PC-9 (cell line): ENCODE data around the gene NDUFS6. TPM values are rescaled to one million over a fixed set of nuclear protein-coding genes. Genes with fewer than 3 reads are reported as not detected.

Source experiments
- BruUV-seq: library from RNA; stranded (reverse); fragments of 400-500 nt; replicated peaks from 2 replicates; lab custom pipeline; 2021; lab: Mats Ljungman, UMichigan
- CTCF ChIA-PET: fragments of 300-600 bp; sonication (Branson Sonifier 250); formaldehyde crosslinking; loops from one replicate; lab custom pipeline; 2022; ENCODE audit warnings: antibody characterized with exemption; lab: Charles Lee
- POLR2A ChIA-PET: fragments of 300-600 bp; sonication (Branson Sonifier 250); formaldehyde crosslinking; loops from one replicate; lab custom pipeline; 2022; ENCODE audit warnings: antibody characterized with exemption; ENCODE audit not compliant: unreplicated experiment; lab: Charles Lee
- DNase-seq, 2 experiments: peaks; one replicate each; pipeline versions ENCODE4 v3.0.0 to v3.0.0-alpha.2; 2015 to 2022; ENCODE audit warnings: mixed read lengths in 1 of 2
- H2AFZ ChIP-seq: fragments of 200-600 bp; sonication (generic); 2 replicates; pipeline ENCODE4 v1.8.1; 2017; ENCODE audit warnings: antibody characterized with exemption
- H3F3A ChIP-seq: fragments of 200-600 bp; sonication (generic); 2 replicates; pipeline ENCODE4 v1.8.1; 2017; ENCODE audit warnings: antibody characterized with exemption, mild to moderate bottlenecking, low read depth; ENCODE audit not compliant: insufficient read depth
- H3K27ac ChIP-seq: fragments of 200-600 bp; sonication (generic); 2 replicates; pipeline ENCODE4 v1.6.1; 2016; ENCODE audit warnings: mixed run types
- H3K27me3 ChIP-seq: fragments of 200-600 bp; sonication (generic); 2 replicates; pipeline ENCODE4 v1.6.1; 2016; ENCODE audit warnings: low read depth, mixed run types; ENCODE audit not compliant: insufficient read depth
- H3K36me3 ChIP-seq: fragments of 200-600 bp; sonication (generic); 2 replicates; pipeline ENCODE4 v1.6.1; 2016; ENCODE audit warnings: low read depth, mixed run types
- H3K4me1 ChIP-seq: fragments of 200-600 bp; sonication (generic); replicated peaks from 2 replicates; pipeline ENCODE4 v1.6.1; 2016; ENCODE audit warnings: mixed run types; ENCODE audit not compliant: insufficient read depth
- H3K4me2 ChIP-seq: fragments of 200-600 bp; sonication (generic); 2 replicates; pipeline ENCODE4 v1.6.1; 2017; ENCODE audit warnings: mixed run types
- H3K4me3 ChIP-seq: fragments of 200-600 bp; sonication (generic); 2 replicates; pipeline ENCODE4 v1.6.1; 2016; ENCODE audit warnings: mixed run types
- H3K79me2 ChIP-seq: fragments of 200-600 bp; sonication (generic); 2 replicates; pipeline ENCODE4 v1.6.1; 2017; ENCODE audit warnings: low read depth, mixed run types
- H3K9me2 ChIP-seq: fragments of 200-600 bp; sonication (generic); 2 replicates; pipeline ENCODE4 v1.8.1; 2017; ENCODE audit warnings: mild to moderate bottlenecking; ENCODE audit not compliant: insufficient read depth
- H3K9me3 ChIP-seq: fragments of 200-600 bp; sonication (generic); 2 replicates; pipeline ENCODE4 v1.8.1; 2016; ENCODE audit warnings: low read depth; ENCODE audit not compliant: insufficient read depth
- H4K20me1 ChIP-seq: fragments of 200-600 bp; sonication (generic); 2 replicates; pipeline ENCODE4 v1.8.1; 2017; ENCODE audit not compliant: insufficient read depth
- CTCF ChIP-seq: fragments of 200-600 bp; sonication (generic); conservative IDR thresholded peaks from 2 replicates; pipeline ENCODE4 v1.6.1; 2017; ENCODE audit warnings: mixed run types, antibody characterized with exemption, mild to moderate bottlenecking, moderate library complexity
- EZH2 ChIP-seq: fragments of 200-600 bp; sonication (generic); IDR thresholded peaks from 2 replicates; pipeline ENCODE4 v1.8.0; 2017; ENCODE audit warnings: antibody characterized with exemption, low read depth
- intact Hi-C: fragments of 100-400 bp; cut with micrococcal nuclease; formaldehyde crosslinking; loops from one replicate; pipeline ENCODE4 v1.10.0; 2022; ENCODE audit not compliant: unreplicated experiment
- total RNA-seq: library from RNA; stranded (reverse); gene quantifications from 2 replicates; pipeline ENCODE4 v1.2.3, GENCODE V29; 2021

Gene NDUFS6
- total RNA-seq, 1 experiment from 2014 or later: 153 TPM

GRCh38 chr5:1756481-1756880 is 44.7 kb upstream of the NDUFS6 start:
- Histone ChIP-seq H3K9me2 (no peaks in the 10 kb centered on the region), H3K27me3 (peaks cover 95% of the 10 kb centered on the region), H3K4me2 (no peak overlapping the region), H3K36me3 (no peaks in the 10 kb centered on the region), H3K4me3 (no peak overlapping the region), H2AFZ (no peak overlapping the region), H4K20me1 (0 out of 2 replicates have a peak, but pooled peaks cover 3% of the 10 kb centered on the region), H3K4me1 (no peaks in the 10 kb centered on the region), H3K27ac (no peak overlapping the region), H3K79me2 (no peaks in the 10 kb centered on the region), H3K9me3 (no peaks in the 10 kb centered on the region), H3F3A (no peaks in the 10 kb centered on the region)
- no TSS peak for BruUV-seq
- intact Hi-C loops: no loop called here
- TF ChIP-seq CTCF: no peak
- no peak for TF ChIP-seq EZH2
- no peak for DNase-seq
- ChIA-PET POLR2A (no interaction called here), CTCF (no interaction called here)

- no peaks in the 10 kb centered on the region for H3K4me1 ChIP-seq
- no peak for DNase-seq
- H3K79me2 ChIP-seq: no peaks in the 10 kb centered on the region
- TF ChIP-seq CTCF (no peak), EZH2 (no peak)
- H2AFZ ChIP-seq: no peak overlapping the region
- H4K20me1 ChIP-seq: 0 out of 2 replicates have a peak, but pooled peaks cover 3% of the 10 kb centered on the region
- H3K4me3 ChIP-seq: no peak overlapping the region
- ChIA-PET POLR2A (no interaction called here), CTCF (no interaction called here)
- intact Hi-C loops: no loop called here
- no peaks in the 10 kb centered on the region for H3K9me2 ChIP-seq
- no peak overlapping the region for H3K27ac ChIP-seq
- H3K36me3 ChIP-seq: no peaks in the 10 kb centered on the region
- BruUV-seq: no TSS peak
- peaks cover 95% of the 10 kb centered on the region for H3K27me3 ChIP-seq
- H3K9me3 ChIP-seq: no peaks in the 10 kb centered on the region
- H3F3A ChIP-seq: no peaks in the 10 kb centered on the region
- no peak overlapping the region for H3K4me2 ChIP-seq
Measured at GRCh38 chr5:1757511-1757910, 43.7 kb upstream of the NDUFS6 start.

GRCh38 chr5:1758574-1758973 is 42.6 kb upstream of the NDUFS6 start:
- H3F3A ChIP-seq: no peaks in the 10 kb centered on the region
- no peak overlapping the region for H2AFZ ChIP-seq
- no peaks in the 10 kb centered on the region for H3K9me3 ChIP-seq
- H3K79me2 ChIP-seq: no peaks in the 10 kb centered on the region
- ChIA-PET POLR2A (no interaction called here), CTCF (no interaction called here)
- H3K27me3 ChIP-seq: peaks cover 95% of the 10 kb centered on the region
- no peak for DNase-seq
- TF ChIP-seq EZH2 (no peak), CTCF (no peak)
- H3K9me2 ChIP-seq: no peaks in the 10 kb centered on the region
- no peak overlapping the region for H3K4me2 ChIP-seq
- H4K20me1 ChIP-seq: 0 out of 2 replicates have a peak, but pooled peaks cover 3% of the 10 kb centered on the region
- no peaks in the 10 kb centered on the region for H3K4me1 ChIP-seq
- intact Hi-C loops: no loop called here
- no peaks in the 10 kb centered on the region for H3K36me3 ChIP-seq
- no TSS peak for BruUV-seq
- no peak overlapping the region for H3K4me3 ChIP-seq
- H3K27ac ChIP-seq: no peak overlapping the region
